Putamen (tissue), 1 donor: ENCODE measurements around the gene ERAP2.
"Not testable (repeated sequence)": the region's sequence is repeated elsewhere in the genome, so short reads cannot be mapped to it uniquely, and the experiment has no call there.

Source experiments
- DNase-seq: peaks from one replicate; pipeline ENCODE4 v3.0.0-alpha.2; 2016; ENCODE audit warnings: low spot score

Gene ERAP2

GRCh38 chr5:96863949-96864584 lies 12.2 kb upstream of the ERAP2 start:
- no peak for DNase-seq

GRCh38 chr5:96864922-96865530 lies 11.3 kb upstream of the ERAP2 start:
- no peak for DNase-seq

DNA sequence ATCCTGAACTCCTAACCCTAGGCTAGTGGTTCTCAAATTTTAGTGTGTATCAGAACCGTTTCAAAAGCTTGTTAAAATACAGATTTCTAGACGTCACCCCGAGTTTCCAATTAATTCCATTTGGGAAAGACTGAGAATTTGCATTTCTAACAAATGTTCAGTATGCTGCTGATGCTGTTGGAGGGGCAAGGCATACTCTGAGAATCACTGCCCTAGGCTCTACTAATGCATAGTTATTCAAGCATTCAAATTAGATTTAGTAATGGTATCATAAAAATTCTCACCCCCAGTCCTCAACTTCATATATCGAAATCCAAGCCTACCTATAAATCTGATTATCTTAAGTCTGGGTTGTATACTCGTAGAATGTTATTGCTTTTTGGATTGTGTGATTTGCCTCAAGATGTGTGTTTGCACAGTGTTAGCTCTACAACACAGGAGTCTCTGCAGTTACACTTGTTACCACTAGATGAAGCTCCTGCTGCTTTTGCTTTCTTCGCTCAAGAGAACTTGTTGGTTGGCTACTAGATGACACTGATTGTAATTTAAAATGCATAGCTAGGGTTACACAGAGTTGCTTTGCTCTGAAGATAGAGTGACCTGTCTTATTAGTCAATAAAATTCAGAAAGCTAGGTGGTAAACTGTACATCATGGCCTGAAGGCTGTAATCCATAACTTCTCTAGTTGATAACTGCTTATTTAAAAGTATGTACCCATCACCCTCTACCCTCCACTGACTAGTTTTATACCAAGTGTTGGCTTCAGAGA lies 7.5 kb upstream of the ERAP2 start:
- DNase-seq = peak; percentile 42

DNA sequence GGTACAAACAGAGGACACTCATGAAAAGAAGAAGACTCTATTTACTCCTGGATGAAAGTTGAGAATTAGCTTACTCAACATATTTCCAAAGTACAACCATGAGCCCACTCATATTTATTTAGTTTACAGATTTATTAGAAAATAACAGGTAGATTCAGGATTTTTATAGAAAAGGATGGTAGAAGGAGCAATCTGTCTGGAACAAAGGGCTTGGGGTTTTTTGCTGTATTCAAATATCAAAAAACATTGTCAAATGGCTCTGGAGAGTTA lies 7.0 kb upstream of the ERAP2 start:
- DNase-seq = no peak

GRCh38 chr5:96870094-96871026 lies 5.9 kb upstream of the ERAP2 start:
- DNase-seq = no peak

DNA sequence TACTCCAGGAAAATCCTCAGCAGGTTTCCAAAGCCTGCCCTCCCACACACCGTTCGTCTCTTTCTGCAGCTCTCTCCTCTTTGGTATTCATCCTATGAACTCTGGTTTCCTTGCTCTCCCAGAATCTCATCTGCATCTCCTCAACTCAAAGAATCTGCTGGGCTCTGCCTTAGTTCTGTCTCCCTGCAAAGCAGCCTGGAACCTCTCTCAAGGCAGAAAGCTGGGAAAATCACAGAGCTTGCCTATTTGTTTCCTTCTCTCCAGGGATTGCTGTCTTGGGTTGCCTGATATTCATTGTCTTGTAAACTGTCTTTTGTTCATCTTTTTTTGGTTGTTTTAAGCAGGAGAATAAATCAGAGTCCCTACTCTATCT lies 5.3 kb upstream of the ERAP2 start:
- DNase-seq = no peak

GRCh38 chr5:96871686-96872085 lies 4.6 kb upstream of the ERAP2 start:
- DNase-seq = no peak

DNA sequence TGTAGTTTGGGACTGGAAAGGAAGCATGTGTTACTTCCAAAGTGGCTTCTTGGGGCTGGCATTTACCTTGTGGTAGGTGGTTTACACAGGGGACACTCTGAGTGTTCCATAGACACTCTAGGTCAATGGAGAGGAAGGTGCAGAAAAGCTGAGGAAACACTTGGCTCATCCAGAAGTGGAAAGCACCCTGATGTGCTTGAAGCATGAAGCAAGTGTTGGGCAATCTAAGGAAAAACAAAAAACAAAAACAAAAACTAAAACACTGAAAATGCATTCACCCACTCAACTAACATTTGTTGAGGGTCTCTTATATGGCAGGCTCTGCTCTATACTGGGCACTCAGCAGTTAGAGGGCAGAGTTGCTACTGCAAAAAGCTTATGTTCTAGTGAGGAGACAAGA lies 2.9 kb upstream of the ERAP2 start:
- DNase-seq = no peak

DNA sequence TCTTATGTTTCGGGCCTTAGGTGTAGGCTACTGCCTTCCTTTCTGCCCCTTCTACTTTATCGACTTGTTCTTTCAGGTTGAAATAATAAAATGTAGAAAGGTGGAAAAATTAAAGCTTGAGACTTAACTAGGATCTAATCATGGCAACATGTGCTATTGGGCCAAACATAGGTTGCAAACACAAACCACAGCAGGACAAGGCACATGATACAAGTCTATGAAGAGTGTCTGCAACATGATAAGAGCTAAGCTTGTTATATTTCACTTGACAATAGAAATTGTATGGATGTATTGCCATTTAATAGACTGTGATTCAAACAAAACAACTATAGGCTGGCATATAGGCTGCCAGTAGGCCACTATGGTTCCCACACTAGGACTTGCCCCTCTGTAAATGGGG lies 1.7 kb upstream of the ERAP2 start:
- DNase-seq = no peak

GRCh38 chr5:96875791-96876291 lies 459 bp upstream of the ERAP2 start:
- no peak for DNase-seq

DNA sequence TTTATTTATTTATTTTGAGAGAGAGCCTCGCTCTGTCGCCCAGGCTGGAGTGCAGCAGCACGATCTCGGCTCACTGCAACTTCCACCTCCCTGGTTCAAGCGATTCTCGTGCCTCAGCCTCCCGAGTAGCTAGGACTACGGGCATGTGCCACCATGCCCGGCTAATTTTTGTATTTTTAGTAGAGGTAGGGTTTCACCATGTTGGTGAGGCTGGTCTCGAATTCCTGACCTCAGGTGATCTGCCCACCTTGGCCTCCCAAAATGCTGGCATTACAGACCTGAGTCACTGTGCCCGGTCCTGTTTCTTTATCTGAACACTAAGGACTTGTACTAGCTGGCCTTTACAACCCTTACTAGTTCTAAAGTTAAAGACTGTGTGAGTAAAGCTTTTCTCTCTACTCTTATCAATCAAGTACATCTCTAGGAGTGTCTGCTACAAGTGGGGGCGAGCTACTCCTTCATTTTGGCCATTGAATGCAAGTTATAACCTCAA lies 723 bp downstream of the ERAP2 start:
- DNase-seq = not testable (repeated sequence)

DNA sequence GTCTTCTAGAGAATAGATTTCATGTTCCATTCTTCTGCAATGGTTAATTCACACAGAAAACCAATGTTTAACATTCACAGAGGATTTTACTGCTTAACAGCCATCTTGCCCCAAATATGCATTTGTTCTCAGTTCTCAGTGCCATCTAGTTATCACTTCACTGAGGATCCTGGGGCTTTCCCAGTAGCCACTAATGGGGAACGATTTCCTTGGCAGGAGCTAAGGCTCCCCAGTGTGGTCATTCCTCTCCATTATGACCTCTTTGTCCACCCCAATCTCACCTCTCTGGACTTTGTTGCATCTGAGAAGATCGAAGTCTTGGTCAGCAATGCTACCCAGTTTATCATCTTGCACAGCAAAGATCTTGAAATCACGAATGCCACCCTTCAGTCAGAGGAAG lies 3.4 kb downstream of the ERAP2 start:
- no peak for DNase-seq

- no peak for DNase-seq
Observed at GRCh38 chr5:96880444-96881164, 4.3 kb downstream of the ERAP2 start.

DNA sequence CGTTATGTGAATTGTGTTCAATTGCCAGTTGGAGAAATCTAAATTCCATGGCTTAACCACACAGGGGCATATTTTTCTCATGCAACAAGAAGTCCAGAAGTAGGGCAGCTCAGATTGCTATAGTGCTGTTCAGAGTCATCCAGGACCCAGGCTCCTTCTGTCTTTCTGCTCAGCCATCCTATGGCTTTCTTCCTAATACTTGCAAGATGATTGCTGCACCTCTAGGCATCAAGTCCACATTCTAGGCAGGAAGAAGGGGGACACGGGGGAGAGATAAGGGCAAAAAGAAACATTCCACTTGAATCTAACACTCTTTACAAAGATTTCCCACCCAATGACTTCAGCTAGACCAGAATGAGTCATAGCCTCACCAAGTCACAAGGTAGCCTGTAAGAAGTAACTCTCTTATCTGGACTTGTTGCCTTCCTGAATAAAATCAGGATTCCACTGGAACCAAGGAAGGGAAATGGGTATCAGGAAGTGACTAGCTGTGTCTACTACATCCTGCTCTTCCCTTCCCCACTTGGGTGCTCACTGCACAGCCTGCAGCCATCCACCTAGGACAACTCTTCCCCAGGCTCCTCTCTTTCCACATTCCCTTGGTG lies 5.3 kb downstream of the ERAP2 start:
- DNase-seq = no peak

DNA sequence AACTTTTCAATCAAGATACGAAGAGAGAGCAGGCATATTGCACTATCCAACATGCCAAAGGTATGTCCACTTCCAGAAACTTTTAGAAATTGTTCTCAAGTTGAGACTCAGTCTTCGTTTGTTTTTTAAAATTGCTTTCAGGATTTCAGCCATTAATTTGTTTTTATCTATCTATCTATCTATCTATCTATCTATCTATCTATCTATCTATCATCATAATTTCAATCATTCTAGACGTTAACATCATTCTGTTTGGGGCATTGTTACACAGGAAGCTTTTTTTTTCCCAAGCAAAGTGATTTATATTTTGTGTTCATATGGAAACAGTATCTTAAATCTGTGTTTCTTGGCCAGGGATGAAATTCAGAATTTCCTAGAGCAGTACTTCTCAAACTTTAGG lies 7.6 kb downstream of the ERAP2 start:
- DNase-seq = no peak

DNA sequence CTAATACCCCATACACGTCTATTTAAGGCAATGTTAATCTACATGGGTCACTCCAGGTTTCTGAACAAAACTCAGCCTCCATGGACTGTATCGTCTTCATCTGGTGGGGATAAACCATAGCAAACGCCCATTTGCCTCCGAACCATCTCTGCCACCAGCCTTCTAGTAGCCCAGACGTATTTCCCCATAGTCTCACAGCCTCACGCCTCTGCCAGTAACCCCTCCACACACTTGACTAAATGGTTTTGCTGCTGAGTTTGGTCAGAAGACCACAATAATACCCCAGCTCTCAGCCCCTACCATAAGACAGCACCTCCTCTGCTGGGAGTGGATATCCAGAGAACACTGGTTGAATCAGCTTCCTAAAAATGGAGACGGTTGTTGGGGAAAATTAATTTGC lies 8.7 kb downstream of the ERAP2 start:
- no peak for DNase-seq

GRCh38 chr5:96885518-96886338 lies 9.4 kb downstream of the ERAP2 start:
- DNase-seq = no peak

GRCh38 chr5:96893342-96893741 lies 17.0 kb downstream of the ERAP2 start:
- no peak for DNase-seq

DNA sequence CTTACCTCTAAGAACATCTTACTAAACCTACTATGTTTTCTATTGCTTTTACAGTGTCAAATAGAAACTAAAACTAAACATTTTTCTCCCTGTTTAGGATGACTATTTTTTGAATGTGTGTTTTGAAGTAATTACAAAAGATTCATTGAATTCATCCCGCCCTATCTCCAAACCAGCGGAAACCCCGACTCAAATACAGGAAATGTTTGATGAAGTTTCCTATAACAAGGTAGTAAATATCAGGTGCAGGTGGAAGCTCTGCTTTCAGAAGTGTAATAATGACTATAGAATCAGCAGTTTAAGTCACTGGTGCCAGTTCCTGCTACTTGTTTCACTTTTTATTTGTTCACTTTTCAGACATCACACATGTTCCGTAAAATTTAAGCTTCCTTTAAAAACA lies 20.0 kb downstream of the ERAP2 start:
- DNase-seq = no peak

DNA sequence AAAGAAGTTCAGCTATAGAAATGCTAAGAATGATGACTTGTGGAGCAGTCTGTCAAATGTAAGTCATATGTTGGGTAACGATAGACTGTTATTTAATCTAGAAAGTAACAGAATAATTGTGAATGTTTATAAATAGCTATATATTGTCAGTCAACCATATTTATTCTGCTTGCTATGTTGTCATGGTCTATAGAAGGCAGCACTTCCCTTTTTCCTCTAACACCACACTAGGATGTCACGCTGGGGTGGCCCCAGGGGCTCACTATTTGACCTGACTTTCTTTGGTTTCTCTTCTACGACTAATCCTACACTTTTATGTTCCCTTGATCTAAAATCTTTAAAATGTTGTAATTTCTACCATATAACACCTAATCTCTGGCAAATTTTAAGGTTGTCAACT lies 20.5 kb downstream of the ERAP2 start:
- DNase-seq = no peak
